PC-3 (cell line): ENCODE measurements around the gene RNF169. TPM values are rescaled to one million over a fixed set of nuclear protein-coding genes. Genes with fewer than 3 reads are reported as not detected.
"Not testable (repeated sequence)": the region's sequence is repeated elsewhere in the genome, so short reads cannot be mapped to it uniquely, and the experiment has no call there.

Source experiments
- ATAC-seq: fragments of 200-7000 bp; cut with Tn5 transposase; 2 replicates; pipeline ENCODE4 v1.9.1; 2020; ENCODE audit warnings: mild to moderate bottlenecking, moderate library complexity
- BruUV-seq: library from RNA; stranded (reverse); fragments of 400-500 nt; replicated peaks from 2 replicates; lab custom pipeline; 2021; lab: Mats Ljungman, UMichigan
- CTCF ChIA-PET: fragments of 300-600 bp; sonication (Branson Sonifier 250); formaldehyde crosslinking; loops from one replicate; lab custom pipeline; 2022; ENCODE audit warnings: antibody characterized with exemption; lab: Charles Lee
- POLR2A ChIA-PET: fragments of 300-600 bp; sonication (Branson Sonifier 250); formaldehyde crosslinking; loops from one replicate; lab custom pipeline; 2022; ENCODE audit warnings: antibody characterized with exemption; ENCODE audit not compliant: unreplicated experiment; lab: Charles Lee
- DNase-seq: peaks from one replicate; pipeline ENCODE4 v3.0.0-alpha.2; 2015
- H2AFZ ChIP-seq: fragments of 300-600 bp; sonication (generic); 2 replicates; pipeline ENCODE4 v1.6.0; 2016; ENCODE audit warnings: antibody characterized with exemption, low read length
- H3F3A ChIP-seq: fragments of 300-600 bp; sonication (generic); one replicate; pipeline ENCODE4 v1.6.0; 2017; ENCODE audit warnings: antibody characterized with exemption, low read length, control low read depth, mild to moderate bottlenecking; ENCODE audit not compliant: unreplicated experiment
- H3K27ac ChIP-seq: fragments of 300-600 bp; sonication (generic); 2 replicates; pipeline ENCODE4 v1.5.1; 2016; ENCODE audit warnings: mild to moderate bottlenecking, low read length
- H3K27me3 ChIP-seq: fragments of 300-600 bp; sonication (generic); 2 replicates; pipeline ENCODE4 v1.6.1; 2016; ENCODE audit warnings: low read length, mixed read lengths
- H3K36me3 ChIP-seq: fragments of 300-600 bp; sonication (generic); 2 replicates; pipeline ENCODE4 v1.6.1; 2016; ENCODE audit warnings: low read depth, mixed run types, low read length, mixed read lengths
- H3K4me1 ChIP-seq: fragments of 300-600 bp; sonication (generic); 2 replicates; pipeline ENCODE4 v1.5.1; 2016; ENCODE audit warnings: low read length; ENCODE audit not compliant: insufficient read depth
- H3K4me2 ChIP-seq: fragments of 300-600 bp; sonication (generic); 2 replicates; pipeline ENCODE4 v1.6.0; 2016; ENCODE audit warnings: low read length
- H3K4me3 ChIP-seq: fragments of 300-600 bp; sonication (generic); 2 replicates; pipeline ENCODE4 v1.5.1; 2016; ENCODE audit warnings: mild to moderate bottlenecking, low read length, mixed read lengths
- H3K79me2 ChIP-seq: fragments of 300-600 bp; sonication (generic); 2 replicates; pipeline ENCODE4 v1.6.1; 2017; ENCODE audit warnings: low read length, mixed read lengths
- H3K9ac ChIP-seq: fragments of 300-600 bp; sonication (generic); 2 replicates; pipeline ENCODE4 v1.6.0; 2016; ENCODE audit warnings: mild to moderate bottlenecking, low read length
- H3K9me2 ChIP-seq: fragments of 300-600 bp; sonication (generic); replicated peaks from 2 replicates; pipeline ENCODE4 v1.6.1; 2016; ENCODE audit warnings: mixed run types, low read length, mixed read lengths
- H3K9me3 ChIP-seq: fragments of 300-600 bp; sonication (generic); 2 replicates; pipeline ENCODE4 v1.6.1; 2016; ENCODE audit warnings: low read length, mixed read lengths
- H4K20me1 ChIP-seq: fragments of 300-600 bp; sonication (generic); 2 replicates; pipeline ENCODE4 v1.6.1; 2016; ENCODE audit warnings: low read length, mixed read lengths
- CTCF ChIP-seq: fragments of 300-600 bp; sonication (generic); conservative IDR thresholded peaks from 2 replicates; pipeline ENCODE4 v1.5.1; 2017; ENCODE audit warnings: antibody characterized with exemption, low read depth, mild to moderate bottlenecking, low read length
- EZH2 ChIP-seq: fragments of 300-600 bp; sonication (generic); IDR thresholded peaks from one replicate; pipeline ENCODE4 v1.6.1; 2017; ENCODE audit warnings: antibody characterized with exemption, mild to moderate bottlenecking, low read length; ENCODE audit not compliant: unreplicated experiment
- EZH2phosphoT487 ChIP-seq: fragments of 300-600 bp; sonication (generic); IDR thresholded peaks from 2 replicates; pipeline ENCODE4 v1.6.1; 2018; ENCODE audit warnings: mild to moderate bottlenecking, antibody characterized with exemption, low read length, borderline replicate concordance
- intact Hi-C: fragments of 100-400 bp; cut with micrococcal nuclease; formaldehyde crosslinking; loops from 2 replicates; pipeline ENCODE4 v1.9.0; 2023
- total RNA-seq: library from RNA; depleted of rRNA; stranded (reverse); fragments of >200 nt; gene quantifications from 2 replicates; pipeline ENCODE4 v1.2.3, GENCODE V29; 2014

RNF169 gene
- total RNA-seq, 1 experiment from 2014 or later = 20.4 TPM

- Histone ChIP-seq H3K27ac (no peak overlapping the region), H3K9ac (no peak overlapping the region), H3K9me2 (no peaks in the 10 kb centered on the region), H3K4me1 (peaks cover 5% of the 10 kb centered on the region; the same call in 1 of the 2 replicates), H3K79me2 (no peaks in the 10 kb centered on the region), H3K4me3 (no peak overlapping the region), H3K36me3 (peaks cover 65% of the 10 kb centered on the region), H4K20me1 (no peaks in the 10 kb centered on the region), H3F3A (no peaks in the 10 kb centered on the region), H3K4me2 (no peak overlapping the region), H3K9me3 (peaks cover 37% of the 10 kb centered on the region), H3K27me3 (no peaks in the 10 kb centered on the region), H2AFZ (no peak overlapping the region)
- CTCF ChIA-PET = no interaction called here
- TF ChIP-seq EZH2phosphoT487 = no peak
- no peak for TF ChIP-seq CTCF
- no peak for TF ChIP-seq EZH2
- intact Hi-C loops = no loop called here
- no TSS peak for BruUV-seq
- DNase-seq (no peak), ATAC-seq (no peak)
- POLR2A ChIA-PET = no interaction called here
These were observed 75.8 kb downstream of the RNF169 start for GRCh38 chr11:74824285-74824982.

GRCh38 chr11:74825596-74825995, 76.9 kb downstream of the RNF169 start:
- H3F3A ChIP-seq, intact Hi-C loops, DNase-seq, H3K9me2 ChIP-seq, H3K27ac ChIP-seq, CTCF ChIA-PET, H4K20me1 ChIP-seq, H3K4me3 ChIP-seq, H3K27me3 ChIP-seq, H3K79me2 ChIP-seq, ATAC-seq, BruUV-seq, H3K9ac ChIP-seq, H3K4me1 ChIP-seq, POLR2A ChIA-PET, H3K4me2 ChIP-seq, H2AFZ ChIP-seq: not testable (repeated sequence)
- peaks cover 37% of the 10 kb centered on the region for H3K9me3 ChIP-seq
- H3K36me3 ChIP-seq = peaks cover 60% of the 10 kb centered on the region

GRCh38 chr11:74826901-74827300, 78.3 kb downstream of the RNF169 start:
- Histone ChIP-seq H3K4me3 (no peak overlapping the region), H3K79me2 (no peaks in the 10 kb centered on the region), H3K4me1 (no peaks in the 10 kb centered on the region), H3K4me2 (no peak overlapping the region), H3K9me2 (no peaks in the 10 kb centered on the region), H3F3A (no peaks in the 10 kb centered on the region), H2AFZ (no peak overlapping the region), H3K9me3 (peaks cover 37% of the 10 kb centered on the region), H4K20me1 (no peaks in the 10 kb centered on the region), H3K36me3 (peaks cover 63% of the 10 kb centered on the region), H3K27ac (no peak overlapping the region), H3K27me3 (no peaks in the 10 kb centered on the region), H3K9ac (no peak overlapping the region)
- CTCF ChIA-PET = no interaction called here
- ATAC-seq (no peak), DNase-seq (no peak)
- intact Hi-C loops = no loop called here
- no TSS peak for BruUV-seq
- POLR2A ChIA-PET = no interaction called here
- TF ChIP-seq EZH2 = no peak
- no peak for TF ChIP-seq CTCF
- TF ChIP-seq EZH2phosphoT487 = no peak
